GM18511 (cell line): Measurements from ENCODE around the gene MEF2C.
A peak's percentile ranks its signal among the peaks of the same experiment; 100 is the strongest.

Experiments used
- ATAC-seq: cut with Tn5 transposase; IDR thresholded peaks from one replicate; pipeline ENCODE4 v1.9.1; 2021; ENCODE audit warnings: mild to moderate bottlenecking, moderate library complexity; ENCODE audit not compliant: unreplicated experiment

Gene MEF2C

GRCh38 chr5:88678770-88679381 lies 204.1 kb downstream of the MEF2C start:
- ATAC-seq: no peak

DNA sequence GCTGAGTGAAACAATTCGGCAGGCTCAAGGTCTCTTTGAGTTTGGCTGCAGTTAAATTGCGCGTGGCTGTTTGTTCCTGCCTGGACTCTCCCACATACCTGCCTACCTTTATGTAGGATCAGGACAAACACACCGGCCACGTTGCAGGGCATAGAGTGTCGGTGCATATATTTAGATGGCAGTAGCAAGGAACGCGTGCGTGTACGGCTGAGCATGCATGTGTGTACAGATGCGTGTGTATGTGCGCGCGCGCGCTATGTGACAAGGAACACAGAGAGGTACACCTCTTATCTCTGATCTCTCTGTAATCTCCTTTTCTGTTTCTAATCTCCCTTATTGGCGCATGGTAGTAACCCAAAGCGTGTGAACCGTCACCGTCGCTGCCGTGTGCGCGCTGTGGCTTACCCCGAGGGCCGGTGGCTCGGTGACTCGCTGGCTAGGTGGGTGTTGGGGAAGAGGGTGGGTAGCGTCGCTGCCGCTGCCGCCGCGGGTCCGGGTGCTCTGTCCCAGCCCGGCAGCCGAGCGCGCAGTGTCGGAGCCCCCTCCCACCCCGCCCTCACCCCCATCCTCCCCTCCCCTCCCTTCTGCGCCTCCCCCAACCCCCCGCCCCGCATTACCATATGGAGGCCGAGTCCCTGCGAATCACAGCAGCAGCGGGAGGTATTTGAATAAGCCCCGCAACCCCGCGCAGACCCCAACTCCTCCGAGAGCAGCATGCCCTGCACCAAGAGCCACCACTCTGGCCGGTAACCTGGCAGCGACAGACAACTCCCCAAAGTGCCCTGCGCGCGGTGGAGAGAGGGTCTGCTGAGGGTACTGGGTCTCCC lies 204.8 kb downstream of the MEF2C start:
- no peak for ATAC-seq

GRCh38 chr5:88677376-88677895 lies 205.5 kb downstream of the MEF2C start:
- ATAC-seq: no peak

DNA sequence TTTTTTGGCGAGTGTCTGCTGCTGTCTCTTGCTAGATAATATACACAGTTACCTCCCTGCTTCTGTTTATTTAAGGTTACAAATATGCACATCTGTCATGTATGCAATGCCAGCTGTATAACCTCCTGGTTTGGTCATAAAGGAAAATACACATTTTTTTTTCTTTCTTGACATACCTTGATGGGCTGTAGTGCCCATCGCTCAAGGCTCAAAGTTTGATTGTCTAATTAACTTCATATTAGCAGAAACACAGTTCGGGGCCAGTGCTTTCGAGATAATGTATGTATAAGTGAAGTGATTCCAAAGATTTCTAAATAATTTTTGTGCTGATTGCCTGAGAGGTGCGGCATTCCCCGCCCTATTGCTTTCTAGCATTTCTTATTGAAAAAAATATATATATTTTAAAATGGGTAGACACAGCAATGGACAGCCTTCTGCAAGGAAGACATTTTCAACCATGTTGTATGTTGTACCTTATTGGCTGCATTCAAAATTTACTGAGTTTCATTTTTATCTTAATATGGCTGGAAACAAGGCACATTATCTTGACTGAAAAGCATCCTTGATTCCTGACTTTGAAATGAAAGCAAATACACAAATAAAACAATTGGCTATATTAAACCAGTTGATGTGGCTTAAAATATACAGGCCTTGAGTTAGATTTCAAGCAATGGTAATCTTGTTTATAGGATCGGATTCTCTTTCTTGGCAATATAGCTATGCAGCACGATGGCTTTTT lies 206.2 kb downstream of the MEF2C start:
- ATAC-seq: no peak

- ATAC-seq: peak; percentile 45
These were observed 207.0 kb downstream of the MEF2C start for GRCh38 chr5:88675708-88676636.

DNA sequence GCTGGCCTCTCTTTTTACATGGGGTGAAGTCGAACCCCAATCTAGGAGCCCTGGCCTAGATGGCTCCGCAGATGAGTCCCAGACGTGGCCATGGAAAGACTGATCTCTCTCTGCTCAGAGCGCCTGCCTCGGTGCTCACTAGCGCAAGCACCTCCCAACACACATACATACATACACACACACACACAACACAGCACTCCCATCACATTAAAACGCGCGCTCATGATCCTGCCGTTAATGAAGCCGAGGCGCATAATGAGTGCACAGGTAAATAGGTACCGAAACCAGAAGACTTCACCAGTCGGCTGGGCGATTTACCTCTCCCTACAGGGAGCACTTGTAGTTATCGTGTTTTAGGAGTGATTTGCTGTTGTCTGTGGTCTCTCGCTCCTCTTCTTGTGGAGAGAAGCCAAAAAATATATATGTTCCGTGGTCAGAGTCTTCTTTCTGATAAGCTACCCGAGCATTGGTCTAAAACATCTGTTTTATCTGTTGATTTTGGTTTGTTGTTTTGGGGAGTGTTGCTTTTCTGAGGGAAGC lies 207.7 kb downstream of the MEF2C start:
- ATAC-seq: peak; percentile 33

- ATAC-seq: peak; percentile 75
These were observed 208.4 kb downstream of the MEF2C start for GRCh38 chr5:88674356-88675167.

GRCh38 chr5:88673253-88674105 lies 209.5 kb downstream of the MEF2C start:
- no peak for ATAC-seq

DNA sequence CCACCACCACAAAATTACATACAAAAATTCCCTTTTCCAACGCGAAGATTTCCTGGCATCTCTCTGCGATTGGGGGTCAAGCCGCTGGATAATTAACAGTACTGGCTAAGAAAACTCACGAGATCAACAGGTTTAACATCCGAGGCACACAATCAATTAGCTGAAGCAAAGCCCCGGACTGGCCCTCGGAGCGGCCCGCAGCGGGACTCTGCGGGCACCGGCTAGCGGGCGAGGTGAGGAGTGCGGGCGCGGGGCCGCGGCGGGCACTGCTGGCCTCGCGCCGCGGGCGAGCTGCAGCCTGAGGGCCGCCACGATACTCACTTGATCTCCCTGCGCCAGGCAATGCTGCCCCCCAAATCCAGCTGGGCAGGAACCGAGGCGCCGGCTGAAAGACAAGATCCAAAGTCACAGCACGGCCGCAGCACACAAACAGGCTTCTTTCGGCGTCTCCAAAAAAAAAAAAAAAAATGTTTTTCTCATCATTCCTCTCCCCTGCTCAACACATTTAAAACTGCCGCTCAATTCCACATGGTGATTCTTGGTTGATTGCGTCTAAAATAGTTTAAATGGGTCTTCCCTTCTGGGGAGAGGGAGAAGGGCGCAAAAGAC lies 210.2 kb downstream of the MEF2C start:
- no peak for ATAC-seq

- ATAC-seq: no peak
These were observed 211.2 kb downstream of the MEF2C start for GRCh38 chr5:88671505-88672499.

DNA sequence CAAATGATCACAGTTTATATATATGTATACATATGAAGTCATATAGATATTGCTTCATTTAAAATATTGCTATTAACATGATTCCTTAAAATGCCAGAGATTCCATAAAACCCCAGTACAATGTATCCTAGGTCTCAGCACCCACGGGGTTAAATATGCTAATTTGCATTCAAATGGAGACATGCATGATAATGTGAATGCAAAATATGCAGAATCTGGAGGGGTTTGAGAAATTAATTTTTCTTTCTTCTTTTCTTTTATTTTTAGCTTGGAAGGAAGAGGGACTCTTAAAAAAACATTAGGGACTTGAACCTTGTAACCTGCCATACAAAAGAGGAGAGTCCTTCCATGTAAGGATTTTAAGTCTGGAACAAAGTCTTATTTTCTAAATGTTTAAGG lies 211.9 kb downstream of the MEF2C start:
- no peak for ATAC-seq

DNA sequence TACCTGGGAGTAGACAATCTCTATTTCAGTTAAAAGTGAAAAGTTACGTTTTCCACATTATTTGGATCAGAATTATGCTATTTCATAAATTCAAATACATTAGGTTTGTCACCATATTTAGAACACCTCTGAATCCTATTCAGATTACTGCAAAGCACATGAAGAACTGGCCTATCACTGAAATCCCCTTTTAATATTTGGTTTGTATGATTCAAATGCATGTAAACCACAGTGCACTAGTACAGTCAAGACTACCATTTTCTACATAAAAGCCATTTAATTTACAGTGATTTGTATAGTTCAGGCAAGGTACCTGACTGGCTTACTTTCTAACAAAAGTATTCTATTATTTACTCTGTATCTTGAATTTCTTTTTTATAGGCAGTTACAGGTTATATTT lies 212.5 kb downstream of the MEF2C start:
- ATAC-seq: no peak

- ATAC-seq: no peak
These were observed 213.5 kb downstream of the MEF2C start for GRCh38 chr5:88669371-88670050.

- ATAC-seq: peak; percentile 29
These were observed 215.3 kb downstream of the MEF2C start for GRCh38 chr5:88667496-88668201.
